Stimulated activated CD4-positive, alpha-beta T cell treated with anti-CD3 and anti-CD28 coated beads, Interleukin-4, amount 100 ng/mL, for 4 hours (primary cell): ENCODE measurements around the gene RALGPS1.
A peak's percentile ranks its signal among the peaks of the same experiment; 100 is the strongest.

Source experiments
- DNase-seq, 2 experiments: peaks; one replicate each; pipeline ENCODE4 v3.0.0-alpha.2; 2020

RALGPS1 gene

DNA sequence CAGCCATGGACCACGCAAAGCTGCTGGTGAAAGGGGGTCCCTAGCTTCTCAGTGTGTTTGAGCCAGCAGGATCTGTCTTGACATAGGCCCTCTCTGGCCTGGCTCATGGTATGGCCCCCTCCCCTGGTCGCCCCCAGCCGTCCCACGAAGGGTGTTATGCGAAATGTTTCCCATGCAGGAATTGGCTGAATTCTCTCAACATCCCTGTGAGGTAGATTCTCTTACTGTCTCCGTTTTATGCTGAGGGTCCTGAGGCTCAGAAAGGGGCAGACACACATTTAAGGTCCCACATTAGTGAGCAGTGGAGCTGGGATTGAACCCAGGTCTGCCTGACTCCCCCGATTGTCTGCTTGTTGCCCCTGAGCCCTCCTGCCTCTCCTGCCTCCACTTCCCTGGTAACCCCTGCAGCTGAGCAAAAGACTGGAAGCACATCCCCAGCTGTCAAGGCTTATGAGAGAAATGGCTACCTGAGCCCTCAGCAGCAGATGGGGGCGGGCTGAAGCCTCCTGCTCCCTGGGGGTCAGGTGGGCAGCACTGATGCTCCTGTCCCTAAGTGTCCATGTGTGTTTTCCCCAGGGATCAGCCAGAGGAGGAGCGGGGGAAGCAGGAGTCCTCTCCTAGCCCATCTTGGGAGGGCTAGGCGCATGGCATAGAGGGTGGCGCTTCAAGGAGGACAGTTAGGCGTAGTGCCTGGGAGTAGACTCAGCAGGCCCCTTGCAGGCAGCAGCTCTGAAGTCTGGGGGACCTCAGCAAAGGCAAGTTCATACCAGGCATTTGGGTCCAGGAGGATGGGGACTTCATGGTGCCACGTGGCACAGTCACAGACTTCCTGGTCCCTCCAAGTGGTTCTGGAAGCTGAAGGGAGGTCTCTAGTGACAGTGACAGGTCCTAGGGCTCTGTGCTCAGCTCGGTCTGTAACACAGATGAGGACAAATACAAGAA, 301.0 kb downstream of the RALGPS1 start:
- no peak for DNase-seq

DNA sequence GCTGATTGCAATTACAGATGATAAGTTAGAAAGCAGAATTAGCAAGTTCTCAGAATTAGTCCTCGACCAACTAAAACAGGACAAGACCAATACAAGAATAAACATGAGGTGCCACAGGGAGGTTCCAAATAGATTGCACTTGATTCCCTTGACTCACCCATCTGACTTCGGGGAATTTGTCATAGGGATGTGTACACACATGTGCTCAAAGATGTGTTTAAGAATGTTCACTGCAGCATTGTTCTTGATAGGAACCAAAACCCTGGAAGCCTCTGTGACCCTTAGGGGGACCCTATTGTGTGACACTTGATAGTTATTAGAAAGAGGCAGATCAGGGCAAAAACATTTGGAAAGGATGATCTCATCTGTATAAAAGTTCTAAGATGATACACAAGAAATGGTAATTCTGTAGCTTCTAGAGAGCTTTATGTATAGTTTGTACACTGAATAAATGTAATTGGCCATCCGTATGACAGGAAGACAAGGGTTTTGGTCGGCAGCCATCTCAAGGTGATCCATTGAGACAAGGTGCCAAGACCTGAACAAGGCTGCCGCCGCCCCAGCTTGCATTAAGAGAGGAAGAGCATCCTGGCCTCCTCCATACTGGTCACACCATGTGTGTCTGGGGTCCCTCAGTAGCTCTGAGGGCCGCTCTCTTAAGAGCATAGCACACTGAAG, 301.8 kb downstream of the RALGPS1 start:
- DNase-seq: no peak

DNA sequence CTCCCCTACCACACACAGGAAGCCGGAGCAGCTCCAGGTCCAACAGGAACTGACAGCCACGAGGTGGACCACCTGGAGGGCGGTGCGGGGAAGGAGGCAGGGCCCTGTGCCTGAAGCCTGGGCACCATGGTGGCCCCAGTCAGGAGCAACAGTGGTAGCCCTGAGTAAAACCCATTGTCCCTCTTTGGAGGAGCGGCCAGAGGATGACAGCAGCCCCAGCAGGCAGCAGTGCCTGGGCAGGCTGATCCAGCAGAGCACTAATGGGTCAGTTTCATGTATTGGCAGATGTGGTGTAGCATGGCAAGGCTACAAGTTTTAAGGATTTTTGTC, 302.3 kb downstream of the RALGPS1 start:
- DNase-seq: no peak

DNA sequence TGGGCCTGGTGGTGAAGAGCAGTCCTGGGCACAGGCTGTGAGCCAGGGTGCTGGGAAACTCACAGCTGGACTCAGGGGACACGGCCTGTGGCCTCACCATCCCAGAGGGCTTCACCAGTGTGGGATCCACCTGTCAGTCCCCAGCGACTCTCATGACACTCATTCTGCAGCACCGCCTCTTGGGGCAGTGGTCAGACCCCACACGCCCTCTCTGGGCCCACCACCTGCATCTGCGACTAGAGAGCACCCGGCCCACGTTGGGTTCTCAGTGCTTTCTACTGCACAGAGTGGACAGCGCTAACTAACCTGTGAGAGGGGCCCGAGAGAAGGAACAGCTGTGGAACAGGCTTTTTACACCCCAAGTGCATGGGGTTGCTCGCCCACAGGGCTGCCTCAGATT, 304.2 kb downstream of the RALGPS1 start:
- DNase-seq: no peak

DNA sequence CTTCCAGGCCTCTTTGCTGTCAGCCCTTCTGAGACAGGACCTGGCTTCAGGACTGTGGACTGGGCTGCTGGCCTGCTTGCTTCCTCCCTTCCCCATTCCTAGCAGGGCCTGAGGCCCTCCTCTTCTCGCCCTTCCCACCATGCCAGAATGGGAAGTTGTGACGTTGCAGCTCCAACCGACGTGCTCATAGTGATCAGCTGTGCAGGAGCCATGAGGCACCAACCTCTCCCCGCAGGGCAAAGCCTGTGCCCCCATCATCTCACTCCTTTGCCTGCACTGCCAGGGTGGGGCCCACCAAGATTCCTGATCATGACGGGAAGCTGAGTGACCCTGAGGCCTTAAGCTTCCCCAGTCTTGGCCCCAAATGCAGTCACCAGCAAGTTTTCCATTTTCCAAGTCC, 304.9 kb downstream of the RALGPS1 start:
- no peak for DNase-seq

DNA sequence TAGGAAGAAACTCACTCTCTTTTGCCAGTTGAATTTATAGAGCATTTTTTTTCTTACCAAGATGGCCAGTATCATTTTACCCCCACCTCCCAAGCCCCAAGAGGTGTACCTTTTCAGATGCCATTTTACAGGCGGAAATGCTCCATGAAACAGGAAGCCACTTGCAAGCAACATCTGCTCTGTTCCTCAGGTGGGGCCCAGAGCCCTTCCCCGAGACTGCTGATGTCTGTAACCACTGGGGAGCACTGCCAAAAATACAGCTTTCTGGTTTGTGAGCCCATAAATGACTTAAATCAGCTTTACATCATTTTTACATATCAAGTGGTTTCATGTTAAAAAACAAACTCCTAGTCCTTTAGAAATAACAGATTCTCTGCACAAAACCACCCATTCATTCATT, 307.1 kb downstream of the RALGPS1 start:
- no peak for DNase-seq

DNA sequence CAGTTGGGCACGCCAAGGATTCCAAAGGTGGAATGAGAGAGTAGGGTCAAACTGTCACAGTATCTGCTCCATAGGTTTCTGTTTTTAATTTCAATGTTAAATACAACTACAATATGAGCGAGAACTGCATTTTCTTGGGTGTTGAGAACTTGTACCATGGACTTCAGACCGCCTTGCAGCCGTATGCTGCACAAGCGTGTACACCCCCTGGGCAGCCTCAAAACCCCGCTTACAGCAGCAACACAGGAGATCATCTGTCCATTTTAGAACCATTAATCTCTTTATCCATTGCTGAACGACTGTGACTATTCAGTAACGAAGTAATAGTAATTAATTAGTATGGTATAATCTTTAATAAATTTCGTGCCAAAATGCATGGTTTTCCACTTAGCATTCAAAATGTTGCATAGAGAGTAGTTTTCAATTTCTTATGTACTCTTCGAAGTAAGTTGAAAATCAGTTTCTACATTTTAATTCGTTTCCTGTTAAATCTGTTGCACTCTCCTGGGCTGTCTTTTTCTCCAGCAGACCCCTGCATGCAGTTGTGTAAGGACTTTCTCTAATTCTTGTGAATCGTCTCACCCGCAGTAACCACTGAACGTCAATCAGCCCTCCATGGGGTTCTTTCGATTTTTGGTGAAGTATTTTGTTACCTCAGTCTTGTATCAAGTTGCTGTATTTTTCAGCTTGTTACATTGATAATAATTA, 308.0 kb downstream of the RALGPS1 start:
- no peak for DNase-seq

DNA sequence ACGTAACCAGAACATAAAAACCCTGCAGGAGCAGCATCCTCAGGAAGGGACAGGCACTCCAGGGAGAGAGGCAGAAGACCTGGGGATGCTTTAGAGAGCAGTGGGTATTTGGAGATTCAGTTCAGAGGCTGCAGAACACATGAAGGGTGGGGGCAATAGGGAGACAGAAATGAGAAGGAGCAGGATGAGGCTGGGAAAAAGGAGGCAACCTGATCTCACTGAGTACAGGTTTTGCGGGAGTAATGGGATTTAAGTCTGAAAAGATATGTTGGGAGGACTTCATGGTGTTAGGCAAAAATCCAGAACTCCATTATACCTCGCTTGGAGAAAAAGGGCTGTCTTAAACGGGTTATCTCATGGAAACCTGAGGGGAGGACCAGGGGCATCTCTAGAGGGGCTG, 308.7 kb downstream of the RALGPS1 start:
- no peak for DNase-seq

DNA sequence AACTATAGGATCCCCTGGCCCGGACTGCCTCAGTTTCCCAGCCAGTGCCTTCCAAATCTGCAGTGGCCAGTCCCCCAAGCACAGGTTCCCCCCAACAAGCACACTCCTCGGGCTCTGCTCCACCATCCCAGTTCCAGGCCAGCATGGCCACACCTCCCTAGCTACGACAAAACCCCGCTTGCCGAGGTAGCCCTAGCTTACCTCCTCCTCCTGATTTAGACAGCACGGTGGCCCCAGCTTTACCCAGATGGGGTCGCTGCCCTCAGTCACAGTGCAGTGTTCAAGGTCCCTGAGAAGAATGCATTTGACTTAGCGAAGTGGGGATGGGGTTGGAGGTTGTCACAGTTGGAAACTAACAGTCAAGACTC, 309.2 kb downstream of the RALGPS1 start:
- no peak for DNase-seq

DNA sequence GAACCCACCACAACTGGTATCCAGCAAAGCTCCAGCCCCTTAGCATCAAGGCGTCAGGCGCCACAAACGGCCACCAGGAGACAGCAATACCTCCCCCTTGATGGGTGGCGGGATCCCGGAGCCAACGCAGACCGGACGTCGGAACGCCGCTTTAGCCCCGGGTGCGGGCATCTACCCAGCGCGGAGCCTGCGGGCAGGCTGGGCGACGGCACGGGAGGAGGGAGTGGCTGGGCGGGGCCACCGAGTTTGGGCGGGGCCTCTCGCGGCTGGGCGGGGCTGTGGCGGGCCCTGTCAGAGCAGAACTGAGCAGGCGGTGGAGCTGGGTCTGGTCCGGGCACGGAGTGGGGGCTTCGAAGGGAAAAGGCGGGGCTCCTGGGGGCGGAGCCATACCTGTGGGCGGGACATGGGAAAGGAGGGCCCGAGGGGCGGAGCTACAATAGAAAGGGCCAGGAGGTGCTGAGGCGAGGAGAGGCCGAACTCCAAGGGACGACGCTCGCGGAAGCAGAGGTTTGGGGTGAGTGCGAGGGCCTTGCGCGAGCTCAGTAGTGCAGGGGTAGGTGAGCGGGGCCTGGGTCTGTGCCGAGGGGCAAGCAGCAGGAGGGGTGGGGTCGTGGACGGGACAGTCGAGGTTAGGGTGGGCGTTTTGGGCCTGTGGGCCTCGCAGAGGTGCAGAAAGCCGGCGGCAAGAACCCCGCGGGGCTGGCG, 309.7 kb downstream of the RALGPS1 start:
- peak; percentile 81 to 85 for DNase-seq

DNA sequence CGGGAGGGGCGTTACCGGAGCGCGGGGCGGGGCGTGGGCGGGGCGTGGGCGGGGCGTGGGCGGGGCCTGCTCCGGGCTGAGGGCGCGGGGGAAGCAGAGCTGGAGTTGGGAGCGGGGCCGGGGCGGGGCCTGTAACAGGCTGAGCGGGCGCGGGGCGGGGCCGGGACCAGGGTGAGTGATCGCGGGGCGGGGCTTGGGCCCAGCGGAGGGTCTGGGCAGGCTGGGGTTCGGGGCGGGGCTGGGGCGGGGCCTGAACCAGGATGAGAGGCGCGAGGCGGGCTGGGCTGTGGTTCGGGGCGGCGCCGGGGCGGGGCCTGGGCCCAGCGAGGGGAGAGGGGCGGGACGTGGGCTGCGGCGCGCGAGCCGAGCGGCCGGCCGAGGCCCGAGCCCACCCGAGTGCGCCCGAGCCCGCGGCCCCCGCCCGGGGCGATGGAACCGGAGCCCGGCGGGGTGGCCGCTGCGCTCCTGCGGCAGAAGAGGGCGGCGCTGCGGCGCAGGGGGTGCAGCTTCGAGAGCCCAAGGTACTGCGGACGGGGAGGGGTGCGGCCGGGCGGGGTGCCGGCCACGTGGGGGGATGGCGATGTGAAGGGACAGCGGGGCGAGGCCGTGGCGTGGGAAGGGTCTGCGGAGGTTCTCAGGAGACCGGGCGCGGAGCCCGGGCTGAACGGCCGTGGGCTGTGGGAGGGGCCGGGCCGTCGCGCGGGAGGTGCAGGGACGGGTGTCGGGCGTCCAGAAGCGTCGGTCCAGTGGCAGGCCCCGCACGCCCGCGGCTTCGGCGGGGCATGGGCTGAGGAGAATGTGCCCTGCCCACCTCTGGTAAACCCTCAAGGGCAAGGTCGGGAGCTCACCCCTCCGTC, 310.5 kb downstream of the RALGPS1 start:
- peak; percentile 93 to 94 for DNase-seq

DNA sequence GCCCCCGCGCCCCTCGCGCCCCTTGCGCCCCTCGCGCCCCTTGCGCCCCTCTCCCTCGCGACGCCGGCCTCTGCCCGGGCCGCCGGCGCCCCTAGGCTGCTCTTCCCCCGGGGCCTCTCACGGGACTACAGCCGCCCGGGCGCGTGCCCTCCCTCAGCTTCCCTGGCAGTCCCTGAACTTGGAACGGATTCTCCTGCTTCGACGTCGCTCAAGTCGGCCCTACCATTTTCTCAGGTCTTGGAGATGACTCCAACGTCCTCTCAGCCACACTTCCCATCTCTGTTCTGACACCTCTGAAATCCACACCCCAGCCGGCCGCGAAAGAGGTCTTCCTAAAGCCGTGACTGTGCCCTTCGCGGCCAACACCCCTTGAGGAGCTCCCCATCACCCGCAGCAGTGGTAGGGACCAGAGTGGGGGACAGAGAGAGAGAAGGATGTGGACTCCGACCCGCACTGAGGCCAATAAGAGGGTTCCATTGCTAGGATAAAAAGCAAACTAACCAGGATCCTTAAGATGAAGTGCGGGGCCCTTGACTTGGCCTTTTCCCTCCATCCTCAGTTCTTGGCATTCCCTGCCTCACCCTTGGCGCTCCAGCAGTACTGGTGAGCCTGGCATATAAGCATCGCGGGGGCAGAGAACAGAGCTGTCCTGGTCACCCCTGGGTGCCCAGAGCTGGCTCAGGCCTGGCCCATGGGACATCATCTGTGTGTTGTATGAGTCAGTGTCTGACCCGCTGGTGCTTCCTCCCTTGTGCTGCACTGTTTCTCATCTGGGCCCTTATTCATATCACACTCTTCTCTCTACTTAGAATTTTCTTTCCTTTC, 311.4 kb downstream of the RALGPS1 start:
- no peak for DNase-seq

DNA sequence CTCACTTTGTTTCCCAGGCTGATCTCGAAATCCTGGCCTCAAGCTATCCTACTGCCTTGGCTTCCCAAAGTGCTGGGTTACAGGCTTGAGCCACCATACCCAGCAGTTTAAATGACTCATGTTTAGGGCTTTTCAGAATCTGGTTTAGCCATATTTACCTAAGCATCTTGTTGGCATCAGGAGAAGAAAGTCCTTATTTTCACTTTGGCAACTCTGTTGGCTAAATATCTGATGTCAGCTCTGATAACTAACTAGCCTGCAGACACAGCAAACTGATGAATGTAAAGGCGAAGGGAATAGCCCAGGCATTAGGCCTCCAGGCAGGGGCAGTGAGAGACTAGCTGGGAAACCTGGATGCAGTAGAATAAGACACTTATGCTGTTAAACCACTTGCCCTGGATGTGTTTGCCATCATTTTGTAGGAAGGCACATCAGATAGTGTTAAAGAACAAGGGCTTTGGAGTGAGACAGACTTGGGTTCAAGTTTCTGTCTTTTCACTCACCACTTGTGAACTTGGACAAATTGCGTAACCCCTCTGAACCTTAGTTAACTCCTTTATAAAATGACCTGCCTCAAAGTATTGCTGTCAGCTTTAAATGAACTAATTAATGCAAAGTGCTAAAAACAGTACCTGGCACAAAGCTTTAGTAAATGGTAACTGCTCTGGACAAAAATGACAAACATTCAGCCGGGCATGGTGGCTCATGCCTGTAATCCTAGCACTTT, 315.3 kb downstream of the RALGPS1 start:
- no peak for DNase-seq

DNA sequence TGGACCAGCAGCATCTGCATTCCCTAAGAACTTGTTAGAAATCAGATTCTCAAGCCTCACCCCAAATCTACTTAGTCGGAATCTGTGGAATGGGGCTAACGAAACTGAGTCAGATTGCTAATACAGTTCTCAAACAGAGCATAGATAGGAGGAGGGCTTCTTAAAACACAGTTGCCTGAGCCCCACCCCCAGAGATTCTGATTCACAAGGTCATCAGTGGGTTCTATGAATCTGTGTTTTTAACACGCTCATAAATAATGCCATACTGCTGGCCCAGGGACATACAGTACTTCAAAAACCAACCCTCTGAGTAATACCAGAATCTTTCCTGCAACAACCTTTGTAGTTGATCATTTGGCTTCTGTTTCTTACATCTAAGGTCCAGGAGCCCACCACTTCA, 317.1 kb downstream of the RALGPS1 start:
- DNase-seq: no peak

DNA sequence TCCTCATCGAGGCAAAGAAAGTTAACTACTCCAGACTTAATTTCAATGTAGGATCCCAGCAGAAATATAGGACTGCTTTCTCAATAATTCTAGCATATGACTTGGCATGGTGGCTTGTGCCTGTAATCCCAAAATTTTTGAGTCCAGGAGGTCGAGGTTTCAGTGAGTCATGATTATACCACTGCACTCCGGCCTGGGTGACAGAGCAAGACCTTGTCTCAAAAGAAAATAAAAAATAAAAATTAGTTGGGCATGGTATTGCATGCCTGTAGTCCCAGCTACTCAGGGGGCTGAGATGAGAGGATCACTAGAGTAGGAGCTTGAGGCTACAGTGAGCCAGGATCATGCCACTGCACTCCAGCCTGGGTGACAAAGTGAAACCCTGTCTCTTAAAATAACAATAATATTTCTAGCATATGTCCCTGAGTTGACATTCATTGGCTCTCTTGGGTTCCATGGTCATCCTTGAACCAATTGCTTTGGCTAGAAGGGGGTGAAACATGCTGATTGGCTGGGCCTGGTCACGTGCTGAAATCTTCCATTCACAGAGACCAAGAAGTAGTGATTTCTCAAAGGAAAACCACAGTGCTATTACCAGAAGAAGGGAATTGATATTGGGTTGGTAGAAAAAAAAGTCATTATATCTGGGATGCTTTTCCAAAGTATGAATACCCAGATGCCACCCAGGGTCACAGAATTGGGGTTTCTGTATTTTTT, 318.4 kb downstream of the RALGPS1 start:
- DNase-seq: no peak

DNA sequence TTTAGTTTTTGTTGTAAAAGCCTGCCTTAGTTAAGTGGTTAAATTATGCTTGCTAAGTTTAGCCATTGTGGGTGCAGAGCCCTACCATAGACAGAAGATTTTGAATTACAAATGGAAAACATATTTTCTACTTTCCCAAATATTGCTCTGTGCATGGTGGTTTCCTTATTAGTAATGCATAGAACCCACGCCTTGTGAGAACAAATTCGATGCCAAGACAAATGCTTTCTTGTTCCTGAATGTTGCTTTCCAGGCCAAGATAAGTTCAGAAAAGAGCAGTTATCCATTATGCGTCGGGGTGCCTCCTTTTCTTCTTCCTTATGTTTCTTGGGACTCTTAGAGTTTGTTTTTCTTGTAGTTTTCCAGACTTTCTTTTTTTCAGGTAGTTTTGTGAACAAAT, 319.0 kb downstream of the RALGPS1 start:
- no peak for DNase-seq

DNA sequence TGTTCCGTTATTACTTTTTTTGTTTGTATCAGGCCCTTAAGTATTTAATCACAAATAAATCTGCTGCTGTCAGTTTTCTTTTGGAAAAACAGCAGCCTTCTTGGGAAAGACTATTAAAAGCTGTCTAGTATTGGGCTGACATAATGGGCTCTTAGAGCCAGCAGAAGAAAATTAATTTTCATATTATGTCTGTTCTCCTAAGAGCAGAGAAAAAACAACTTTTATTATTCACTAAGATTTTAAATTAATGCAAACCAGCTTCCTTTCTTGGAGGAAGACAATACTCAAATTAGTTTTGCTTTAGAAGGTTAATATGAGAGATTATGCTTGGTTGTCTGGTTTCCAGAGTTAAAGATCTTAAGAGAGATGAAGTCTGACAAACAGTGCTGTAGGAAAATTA, 319.4 kb downstream of the RALGPS1 start:
- no peak for DNase-seq

DNA sequence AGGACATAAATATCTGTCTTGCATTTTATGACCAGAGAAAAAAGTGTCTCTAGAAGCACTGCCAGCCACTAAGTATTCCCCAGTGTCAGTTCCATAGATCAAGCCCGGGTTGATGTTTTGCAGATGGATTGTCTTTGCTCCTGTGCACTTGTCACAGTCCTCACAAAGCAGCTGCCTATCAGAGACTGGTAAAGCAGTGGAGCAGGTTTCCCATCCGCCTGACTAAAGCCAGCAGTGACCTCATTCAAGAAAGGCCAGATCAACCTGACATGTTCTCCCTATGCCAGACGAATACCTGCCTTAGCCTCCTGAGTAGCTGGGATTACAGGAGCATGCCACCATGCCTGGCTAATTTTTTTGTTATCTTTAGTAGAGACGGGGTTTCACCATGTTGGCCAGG, 323.2 kb downstream of the RALGPS1 start:
- DNase-seq: no peak

DNA sequence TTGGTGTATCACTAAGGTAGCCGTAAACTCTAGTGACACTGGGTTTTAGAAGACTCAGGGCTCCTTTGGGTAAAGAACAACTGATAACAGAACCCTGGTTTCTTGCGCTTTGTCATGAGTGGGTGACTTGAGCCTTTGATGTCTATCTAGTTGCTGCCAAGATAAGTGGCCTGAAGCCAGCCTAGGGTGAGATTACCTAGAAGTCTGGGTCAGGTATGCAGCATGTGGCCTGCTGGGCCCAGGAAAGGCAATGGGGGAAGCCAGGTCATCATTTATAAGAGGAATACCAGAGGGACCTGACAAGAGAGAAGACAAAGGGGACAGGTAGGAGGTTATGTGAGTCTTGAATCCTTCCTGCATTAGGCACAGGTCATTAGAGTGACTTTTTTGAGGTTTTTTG, 326.8 kb downstream of the RALGPS1 start:
- no peak for DNase-seq
